Measurements from ENCODE around the gene ADAT1. TPM values are rescaled to one million over a fixed set of nuclear protein-coding genes. Genes with fewer than 3 reads are reported as not detected.

Gene ADAT1
- total RNA-seq, 4 donors from 2014 or later: 21.8 to 72.2 (median 46.5) TPM

GRCh38 chr16:75615619-75616018 is 7.5 kb downstream of the ADAT1 start:
- Histone ChIP-seq H3K36me3 (no peaks in the 10 kb centered on the region), H3K4me3 (no peak overlapping the region), H3K27me3 (no peaks in the 10 kb centered on the region), H3K4me1 (no peaks in the 10 kb centered on the region), H3K27ac (no peak overlapping the region), H3K9me3 (no peaks in the 10 kb centered on the region)
- no peak for DNase-seq
- intact Hi-C loops (cut with DNase I; ENCODE audit: low total_unique reads): no loop called here
- no peak for TF ChIP-seq CTCF (IDR thresholded peaks at IDR 0.05)
- no peak for TF ChIP-seq POLR2A (IDR thresholded peaks at IDR 0.05)

GRCh38 chr16:75614066-75614897 is 8.8 kb downstream of the ADAT1 start:
- H3K9me3 ChIP-seq: no peaks in the 10 kb centered on the region
- intact Hi-C loops (cut with DNase I; ENCODE audit: low total_unique reads): no loop called here
- DNase-seq: no peak
- TF ChIP-seq CTCF (IDR thresholded peaks at IDR 0.05) (no peak), POLR2A (IDR thresholded peaks at IDR 0.05) (no peak)
- H3K36me3 ChIP-seq: no peaks in the 10 kb centered on the region
- H3K4me3 ChIP-seq: no peak overlapping the region
- no peaks in the 10 kb centered on the region for H3K4me1 ChIP-seq
- H3K27me3 ChIP-seq: no peaks in the 10 kb centered on the region
- no peak overlapping the region for H3K27ac ChIP-seq

GRCh38 chr16:75606507-75606906 is 16.6 kb downstream of the ADAT1 start:
- no peaks in the 10 kb centered on the region for H3K4me1 ChIP-seq
- H3K9me3 ChIP-seq: no peaks in the 10 kb centered on the region
- H3K4me3 ChIP-seq: no peak overlapping the region
- intact Hi-C loops (cut with DNase I; ENCODE audit: low total_unique reads): no loop called here
- H3K27ac ChIP-seq: no peak overlapping the region
- H3K27me3 ChIP-seq: no peaks in the 10 kb centered on the region
- H3K36me3 ChIP-seq: no peaks in the 10 kb centered on the region
- TF ChIP-seq CTCF (IDR thresholded peaks at IDR 0.05) (no peak), POLR2A (IDR thresholded peaks at IDR 0.05) (no peak)
- DNase-seq: no peak

GRCh38 chr16:75603241-75603640 is 19.8 kb downstream of the ADAT1 start:
- H3K4me3 ChIP-seq: no peak overlapping the region
- no peak overlapping the region for H3K27ac ChIP-seq
- TF ChIP-seq CTCF (IDR thresholded peaks at IDR 0.05) (no peak), POLR2A (IDR thresholded peaks at IDR 0.05) (no peak)
- intact Hi-C loops (cut with DNase I; ENCODE audit: low total_unique reads): no loop called here
- H3K9me3 ChIP-seq: no peaks in the 10 kb centered on the region
- H3K4me1 ChIP-seq: no peaks in the 10 kb centered on the region
- H3K36me3 ChIP-seq: no peaks in the 10 kb centered on the region
- H3K27me3 ChIP-seq: no peaks in the 10 kb centered on the region
- no peak for DNase-seq

- DNase-seq: no peak
- Histone ChIP-seq H3K36me3 (no peaks in the 10 kb centered on the region), H3K27ac (no peak overlapping the region), H3K9me3 (no peaks in the 10 kb centered on the region), H3K4me1 (no peaks in the 10 kb centered on the region), H3K4me3 (no peak overlapping the region), H3K27me3 (no peaks in the 10 kb centered on the region)
- intact Hi-C loops (cut with DNase I; ENCODE audit: low total_unique reads): no loop called here
- TF ChIP-seq CTCF (IDR thresholded peaks at IDR 0.05) (no peak), POLR2A (IDR thresholded peaks at IDR 0.05) (no peak)
These were observed 23.4 kb downstream of the ADAT1 start for GRCh38 chr16:75599452-75600277.
